Endothelial cell of umbilical vein (primary cell): ENCODE measurements around the gene RTN3. TPM values are rescaled to one million over a fixed set of nuclear protein-coding genes. Genes with fewer than 3 reads are reported as not detected.
A peak's percentile ranks its signal among the peaks of the same experiment; 100 is the strongest.

Source experiments
- BruUV-seq: library from RNA; stranded (reverse); fragments of 400-500 nt; replicated peaks from 2 replicates; lab custom pipeline; 2021; lab: Mats Ljungman, UMichigan
- CTCF ChIA-PET: fragments of 300-600, 350-600 bp; sonication (Branson Sonifier 250); formaldehyde crosslinking; loops from one replicate; lab custom pipeline; 2021; ENCODE audit warnings: antibody characterized with exemption, inconsistent platforms; lab: Charles Lee
- POLR2A ChIA-PET: fragments of 300-600, 350-600 bp; sonication (Branson Sonifier 250); formaldehyde crosslinking; loops from one replicate; lab custom pipeline; 2021; ENCODE audit warnings: antibody characterized with exemption, inconsistent platforms; lab: Charles Lee
- DNase-seq: peaks from one replicate; pipeline ENCODE4 v3.0.0-alpha.2; 2011; ENCODE audit warnings: low read depth, low spot score
- FAIRE-seq: peaks from 2 replicates; lab custom pipeline; 2011; peaks lifted over from hg19 to GRCh38; lab: Jason Lieb, UNC
- H2AFZ ChIP-seq: 2 replicates; pipeline ENCODE4 v1.6.0; 2012; ENCODE audit warnings: low read depth, low read length, control low read depth, inconsistent platforms
- H3K27ac ChIP-seq: 2 replicates; pipeline ENCODE4 v1.5.1; 2011; ENCODE audit warnings: low read depth, mild to moderate bottlenecking, control low read depth, low read length, moderate library complexity; ENCODE audit not compliant: insufficient read depth
- H3K27me3 ChIP-seq, 2 experiments: 2 replicates each; pipeline versions ENCODE4 v1.6.0 to v1.6.1; 2011; ENCODE audit warnings: low read length in 2 of 2, mixed read lengths in 1 of 2; ENCODE audit not compliant: control insufficient read depth in 2 of 2, insufficient read depth in 2 of 2
- H3K36me3 ChIP-seq, 2 experiments: 2 replicates in 1 of 2; 3 replicates in 1 of 2; pipeline ENCODE4 v1.5.1; 2011; ENCODE audit warnings: low read length in 2 of 2, mild to moderate bottlenecking in 1 of 2, moderate library complexity in 1 of 2; ENCODE audit not compliant: control insufficient read depth in 2 of 2, insufficient read depth in 2 of 2; ENCODE audit errors: extremely low read depth in 1 of 2
- H3K4me1 ChIP-seq: 3 replicates; pipeline ENCODE4 v1.5.1; 2011; ENCODE audit warnings: mild to moderate bottlenecking, low read length; ENCODE audit not compliant: control insufficient read depth, insufficient read depth; ENCODE audit errors: extremely low read depth
- H3K4me2 ChIP-seq: 2 replicates; pipeline ENCODE4 v1.6.1; 2011; ENCODE audit warnings: low read length, control low read depth, mixed read lengths; ENCODE audit not compliant: insufficient read depth
- H3K4me3 ChIP-seq, 3 experiments: fragments of 200-600 bp in 1 of 3; sonication (generic), shearing (Covaris generic) in 1 of 3; replicated peaks in 1 of 3; 2 replicates each; pipeline ENCODE4 v1.5.1; 2011 to 2016; ENCODE audit warnings: control low read depth in 3 of 3, low read length in 3 of 3, mild to moderate bottlenecking in 2 of 3, inconsistent platforms in 1 of 3, low read depth in 1 of 3, moderate library complexity in 1 of 3; ENCODE audit not compliant: insufficient read depth in 1 of 3
- H3K79me2 ChIP-seq: 2 replicates; pipeline ENCODE4 v1.6.0; 2012; ENCODE audit warnings: low read length, inconsistent platforms; ENCODE audit not compliant: control insufficient read depth, insufficient read depth
- H3K9ac ChIP-seq: replicated peaks from 2 replicates; pipeline ENCODE3; 2011; ENCODE audit warnings: low read length, control low read depth; ENCODE audit not compliant: insufficient read depth; ENCODE audit errors: extremely low read depth
- H3K9me1 ChIP-seq: replicated peaks from 3 replicates; pipeline ENCODE4 v1.6.0; 2011; ENCODE audit warnings: mild to moderate bottlenecking, low read length; ENCODE audit not compliant: control insufficient read depth, insufficient read depth; ENCODE audit errors: extremely low read depth
- H3K9me3 ChIP-seq: replicated peaks from 2 replicates; pipeline ENCODE4 v1.5.1; 2012; ENCODE audit warnings: low read length, inconsistent platforms; ENCODE audit not compliant: control insufficient read depth, insufficient read depth
- H4K20me1 ChIP-seq: replicated peaks from 2 replicates; pipeline ENCODE3; 2011; ENCODE audit warnings: mild to moderate bottlenecking, low read length; ENCODE audit not compliant: control insufficient read depth, insufficient read depth; ENCODE audit errors: extremely low read depth
- GATA2 ChIP-seq: IDR thresholded peaks from 2 replicates; pipeline ENCODE4 v1.7.0; 2011; ENCODE audit warnings: low read depth, mild to moderate bottlenecking, moderate library complexity, mixed read lengths, low read length; ENCODE audit not compliant: insufficient read length, insufficient read depth
- MYC ChIP-seq: IDR thresholded peaks from one replicate; pipeline ENCODE4 v1.6.1; 2011; ENCODE audit warnings: mild to moderate bottlenecking, low read depth, low read length
- POLR2A ChIP-seq: IDR thresholded peaks from 2 replicates; pipeline ENCODE4 v1.6.1; 2012; ENCODE audit warnings: low read depth, mild to moderate bottlenecking, control low read depth, low read length
- POLR2AphosphoS5 ChIP-seq: IDR thresholded peaks from 2 replicates; pipeline ENCODE4 v1.6.1; 2012; ENCODE audit warnings: low read depth, mild to moderate bottlenecking, control low read depth, low read length, moderate library complexity; ENCODE audit not compliant: insufficient read depth
- dilution Hi-C: fragments of 300-500 bp; cut with MboI; formaldehyde crosslinking; loops from one replicate; pipeline ENCODE4 v1.15.0; 2019; ENCODE audit warnings: low sequenced_read_pairs; ENCODE audit not compliant: extremely low pct_ligation_motif_present
- intact Hi-C: fragments of 100-400 bp; cut with micrococcal nuclease; formaldehyde crosslinking; loops from one replicate; pipeline ENCODE4 v1.10.0; 2022
- polyA plus RNA-seq, 4 experiments: library from polyadenylated mRNA; depleted of rRNA in 3 of 4; stranded (reverse) in 3 of 4; unstranded in 1 of 4; fragments of >200 nt; gene quantifications; 2 replicates each; pipeline versions ENCODE4 v1.2.1 to v1.2.3, GENCODE V29; 2011 to 2012; ENCODE audit warnings: missing spikeins in 1 of 4
- total RNA-seq: library from RNA; stranded (reverse); gene quantifications from 2 replicates; pipeline ENCODE4 v1.2.3, GENCODE V29; 2021
- TF ChIP-seq, protein P1 (sequence below): IDR thresholded peaks from 2 replicates; pipeline ENCODE4 v1.6.1; 2011; ENCODE audit not compliant: insufficient read depth, insufficient read length
- TF ChIP-seq, protein P2 (sequence below), 2 donors: IDR thresholded peaks; 1 replicate in 1 of 2; 2 replicates in 1 of 2; pipeline ENCODE4 v1.5.1; 2011; ENCODE audit warnings: low read length in 2 of 2, mild to moderate bottlenecking in 2 of 2, moderate library complexity in 2 of 2, control low read depth in 1 of 2, inconsistent platforms in 1 of 2, low read depth in 1 of 2; ENCODE audit not compliant: insufficient read depth in 1 of 2; ENCODE audit errors: extremely low read depth in 1 of 2

The RTN3 gene
- total and polyA plus RNA-seq, 2 donors (not counting 3 experiments of a cell fraction or from before 2014, with no cell fraction given), result 90.6 to 112 TPM

DNA sequence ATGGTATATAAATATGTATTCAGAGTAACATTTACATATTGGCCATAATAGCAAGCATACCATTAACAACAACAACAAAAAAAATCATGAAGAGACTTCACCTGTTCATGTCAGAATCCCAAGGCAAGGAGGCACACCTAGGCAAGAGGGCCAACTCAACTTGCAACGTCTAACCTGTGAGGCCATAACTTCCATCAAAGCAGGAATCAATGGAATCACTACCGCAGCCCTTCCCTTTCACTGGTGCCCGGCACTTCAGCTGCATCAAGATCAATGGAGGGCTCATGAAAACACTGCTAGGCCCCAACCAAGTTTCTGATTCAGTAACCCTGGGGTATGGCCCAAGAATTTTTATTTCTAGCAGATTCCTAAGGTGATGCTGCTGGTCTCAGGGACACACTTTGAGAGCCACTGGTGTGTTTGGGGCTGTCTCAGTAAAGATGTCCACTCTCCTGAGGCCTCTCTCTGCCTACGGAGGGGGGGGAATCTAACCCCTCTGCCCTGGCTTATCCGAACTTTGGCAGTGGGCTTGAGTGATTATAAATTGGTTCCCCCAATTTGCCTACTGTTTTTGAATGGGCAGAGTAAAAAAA is 79.3 kb downstream of the RTN3 start:
- ChIA-PET POLR2A (no interaction called here), CTCF (no interaction called here)
- BruUV-seq, result no TSS peak
- Histone ChIP-seq H3K79me2 (no peaks in the 10 kb centered on the region), H3K4me1 (peaks cover 5% of the 10 kb centered on the region), H3K36me3 (peaks cover 10 to 11% of the 10 kb centered on the region in 2 experiments), H3K9me3 (no peaks in the 10 kb centered on the region), H3K4me2 (no peak overlapping the region), H3K9me1 (no peaks in the 10 kb centered on the region), H4K20me1 (no peaks in the 10 kb centered on the region), H3K4me3 (no peak overlapping the region), H2AFZ (no peak overlapping the region), H3K27me3 (no peaks in the 10 kb centered on the region), H3K9ac (no peak overlapping the region), H3K27ac (no peak overlapping the region)
- no peak for FAIRE-seq
- intact Hi-C loops (no loop called here), dilution Hi-C loops (no loop called here)
- TF ChIP-seq, protein P1, sequence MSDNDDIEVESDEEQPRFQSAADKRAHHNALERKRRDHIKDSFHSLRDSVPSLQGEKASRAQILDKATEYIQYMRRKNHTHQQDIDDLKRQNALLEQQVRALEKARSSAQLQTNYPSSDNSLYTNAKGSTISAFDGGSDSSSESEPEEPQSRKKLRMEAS, result no peak
- TF ChIP-seq GATA2, result no peak
- TF ChIP-seq POLR2AphosphoS5, result peak; percentile 9
- TF ChIP-seq MYC, result no peak
- no peak for TF ChIP-seq POLR2A
- no peak for DNase-seq

DNA sequence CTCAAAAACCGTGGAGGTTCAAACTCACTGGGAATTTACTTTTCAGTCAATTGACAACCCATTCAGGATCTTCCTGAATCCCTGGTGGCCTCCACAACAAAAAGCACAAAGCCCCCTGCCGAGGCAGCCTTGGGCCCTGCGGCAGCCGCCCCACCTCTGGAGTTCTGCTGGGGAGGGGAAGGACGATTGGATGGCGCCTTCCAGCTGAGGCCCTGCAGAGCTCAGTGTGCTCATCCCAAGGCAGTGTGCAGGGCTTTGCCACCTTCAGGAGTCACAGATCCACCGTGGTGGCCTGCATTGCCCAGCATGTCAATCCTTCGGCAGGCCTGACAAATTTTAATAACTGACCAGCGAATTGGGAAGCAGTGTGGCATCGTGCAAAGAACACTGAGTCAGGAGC is 79.9 kb downstream of the RTN3 start:
- Histone ChIP-seq H3K27me3 (no peaks in the 10 kb centered on the region), H2AFZ (no peak overlapping the region), H3K36me3 (peaks cover 11% of the 10 kb centered on the region in 2 experiments), H3K79me2 (peaks cover 5% of the 10 kb centered on the region), H3K4me3 (no peak overlapping the region), H3K9me1 (no peaks in the 10 kb centered on the region), H3K4me2 (no peak overlapping the region), H3K27ac (no peak overlapping the region), H4K20me1 (no peaks in the 10 kb centered on the region), H3K4me1 (peaks cover 5% of the 10 kb centered on the region), H3K9me3 (no peaks in the 10 kb centered on the region), H3K9ac (no peak overlapping the region)
- ChIA-PET POLR2A (no interaction called here), CTCF (no interaction called here)
- BruUV-seq, result no TSS peak
- FAIRE-seq, result no peak
- TF ChIP-seq, protein P2, sequence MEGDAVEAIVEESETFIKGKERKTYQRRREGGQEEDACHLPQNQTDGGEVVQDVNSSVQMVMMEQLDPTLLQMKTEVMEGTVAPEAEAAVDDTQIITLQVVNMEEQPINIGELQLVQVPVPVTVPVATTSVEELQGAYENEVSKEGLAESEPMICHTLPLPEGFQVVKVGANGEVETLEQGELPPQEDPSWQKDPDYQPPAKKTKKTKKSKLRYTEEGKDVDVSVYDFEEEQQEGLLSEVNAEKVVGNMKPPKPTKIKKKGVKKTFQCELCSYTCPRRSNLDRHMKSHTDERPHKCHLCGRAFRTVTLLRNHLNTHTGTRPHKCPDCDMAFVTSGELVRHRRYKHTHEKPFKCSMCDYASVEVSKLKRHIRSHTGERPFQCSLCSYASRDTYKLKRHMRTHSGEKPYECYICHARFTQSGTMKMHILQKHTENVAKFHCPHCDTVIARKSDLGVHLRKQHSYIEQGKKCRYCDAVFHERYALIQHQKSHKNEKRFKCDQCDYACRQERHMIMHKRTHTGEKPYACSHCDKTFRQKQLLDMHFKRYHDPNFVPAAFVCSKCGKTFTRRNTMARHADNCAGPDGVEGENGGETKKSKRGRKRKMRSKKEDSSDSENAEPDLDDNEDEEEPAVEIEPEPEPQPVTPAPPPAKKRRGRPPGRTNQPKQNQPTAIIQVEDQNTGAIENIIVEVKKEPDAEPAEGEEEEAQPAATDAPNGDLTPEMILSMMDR (IDR thresholded peaks at IDR 0.05; ENCODE audit: extremely low read depth in 1 of 2, insufficient read depth in 1 of 2, low read depth in 1 of 2, low read length in 2 of 2), result no peak
- peak; percentile 21 for TF ChIP-seq POLR2AphosphoS5
- dilution Hi-C loops, result no loop called here
- no peak for DNase-seq
- intact Hi-C loops, result no loop called here
